GM19463 (cell line): Measurements from ENCODE around the gene GID4.
A peak's percentile ranks its signal among the peaks of the same experiment; 100 is the strongest.

ENCODE experiments used
- ATAC-seq: cut with Tn5 transposase; IDR thresholded peaks from one replicate; pipeline ENCODE4 v1.9.1; 2021; ENCODE audit warnings: mild to moderate bottlenecking, moderate library complexity; ENCODE audit not compliant: unreplicated experiment

GID4 gene

DNA sequence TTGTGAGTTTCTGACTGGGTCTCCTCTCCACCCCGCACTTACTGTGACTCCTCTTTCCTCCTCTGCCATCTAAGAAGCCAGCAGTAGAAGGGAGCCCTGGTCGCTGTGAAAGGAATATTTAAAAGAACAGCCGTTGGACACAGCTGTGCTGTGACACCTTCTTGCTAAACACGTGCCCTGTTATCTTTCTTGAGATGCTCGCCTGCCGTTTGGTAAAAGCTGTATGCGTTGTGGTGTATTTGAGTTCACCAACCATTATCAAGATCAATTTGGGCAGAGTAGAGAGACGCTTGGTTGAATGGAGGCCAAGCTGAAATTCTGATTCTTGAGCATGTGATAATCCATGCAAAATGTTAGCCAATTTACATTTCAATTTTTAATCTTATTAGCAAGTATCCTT, 3.8 kb downstream of the GID4 start:
- ATAC-seq: no peak

DNA sequence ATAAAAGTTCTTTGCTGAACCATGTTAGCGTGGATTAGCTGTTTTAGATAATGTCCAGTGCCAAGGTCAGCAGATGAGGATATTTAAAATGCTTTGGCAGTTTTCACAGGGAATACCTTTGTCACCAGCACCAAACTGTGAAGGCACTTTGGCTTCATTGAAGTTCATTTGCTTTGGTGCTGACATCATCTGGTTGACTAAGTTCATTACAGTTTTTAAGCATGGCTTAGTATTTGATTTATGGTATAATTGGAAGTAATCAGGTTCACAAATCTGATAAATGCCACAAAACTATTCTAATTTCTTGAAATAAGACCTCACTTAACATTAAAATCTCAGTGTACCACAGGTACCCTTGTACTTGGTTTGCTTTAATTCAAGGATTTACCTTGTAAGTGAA, 4.3 kb downstream of the GID4 start:
- no peak for ATAC-seq

DNA sequence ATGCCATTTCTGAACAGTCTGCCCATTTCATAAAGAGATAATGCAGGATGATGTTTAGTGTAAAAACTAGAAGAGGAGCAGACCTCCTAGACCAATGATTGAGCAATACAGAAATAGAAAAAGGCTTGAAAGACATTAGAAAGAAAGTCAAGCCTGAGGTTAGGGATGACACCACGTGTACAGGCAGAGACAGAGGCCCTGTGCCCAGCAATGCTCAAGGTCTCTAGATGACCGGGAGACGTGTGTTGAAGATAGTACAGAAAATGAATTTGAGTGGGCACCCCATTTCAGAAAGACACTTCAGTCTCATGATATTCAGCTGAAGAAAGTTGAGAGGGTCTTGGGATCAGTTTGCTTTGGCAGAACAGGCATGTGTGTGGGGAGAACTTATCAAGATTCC, 5.4 kb downstream of the GID4 start:
- ATAC-seq: no peak

DNA sequence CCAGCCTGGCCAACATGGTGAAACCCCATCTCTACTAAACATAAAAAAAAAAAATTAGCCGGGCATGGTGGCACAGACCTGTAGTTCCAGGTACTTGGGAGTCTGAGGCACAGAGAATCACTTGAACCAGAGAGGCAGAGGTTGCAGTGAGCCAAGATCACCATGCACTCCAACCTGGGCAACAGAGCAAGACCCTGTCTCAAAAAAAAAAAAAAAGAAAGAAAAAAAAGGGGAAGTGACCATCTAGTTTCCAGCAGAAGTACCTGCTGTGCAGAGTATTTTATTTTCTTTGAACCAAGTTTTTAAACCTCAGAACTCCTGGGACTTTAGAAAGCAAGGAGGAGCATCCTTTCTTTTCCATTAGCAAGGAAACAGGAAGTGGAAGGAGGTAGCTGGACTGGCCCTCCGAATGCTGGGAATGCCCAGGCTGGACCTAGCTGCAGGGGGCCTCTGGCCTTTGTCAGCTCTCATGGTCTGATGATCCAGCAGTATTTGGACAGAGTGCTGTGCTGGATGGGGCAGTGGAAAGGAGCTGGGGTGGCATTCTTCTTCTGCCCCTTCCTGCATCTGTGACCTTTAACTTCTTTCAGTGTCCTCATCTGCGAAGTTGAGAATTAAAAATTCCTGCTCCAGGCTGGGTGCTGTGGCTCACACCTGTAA, 6.6 kb downstream of the GID4 start:
- no peak for ATAC-seq

DNA sequence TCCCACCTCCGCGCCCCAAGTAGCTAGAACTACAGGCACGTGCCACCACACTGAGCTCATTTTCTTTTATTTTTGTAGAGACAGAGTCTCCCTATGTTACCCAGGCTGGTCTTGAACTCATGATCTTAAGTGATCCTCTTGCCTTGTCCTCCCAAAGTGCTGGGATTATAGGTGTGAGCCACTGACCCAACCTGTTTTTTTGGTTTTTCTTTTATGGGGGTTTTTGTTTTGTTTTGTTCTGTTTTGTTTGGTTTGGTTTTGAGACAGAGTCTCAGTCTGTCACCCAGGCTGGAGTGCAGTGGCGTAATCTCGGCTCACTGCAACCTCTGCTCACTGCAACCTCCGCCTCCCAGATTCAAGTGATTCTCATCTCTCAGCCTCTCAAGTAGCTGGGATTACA, 16.4 kb downstream of the GID4 start:
- ATAC-seq: no peak

DNA sequence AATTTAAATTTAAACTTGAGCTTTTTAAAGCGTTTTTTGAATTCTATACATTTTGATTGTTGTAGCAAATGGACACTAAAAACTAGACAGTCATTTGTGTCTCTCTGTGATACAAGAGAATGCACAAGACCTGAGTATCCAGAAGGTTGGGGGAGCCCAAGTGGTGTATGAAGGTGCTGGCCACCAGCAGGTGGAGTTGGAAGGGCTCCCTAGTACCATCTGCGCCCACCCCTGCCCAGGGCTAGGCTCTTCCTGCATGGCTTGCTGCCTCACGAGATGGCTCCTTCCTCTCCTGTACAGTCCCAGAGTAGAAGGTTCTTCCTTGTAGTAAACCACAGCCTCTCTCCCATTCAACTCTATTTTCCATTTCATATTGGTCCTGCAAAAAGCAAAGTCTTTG, 17.0 kb downstream of the GID4 start:
- ATAC-seq: no peak

DNA sequence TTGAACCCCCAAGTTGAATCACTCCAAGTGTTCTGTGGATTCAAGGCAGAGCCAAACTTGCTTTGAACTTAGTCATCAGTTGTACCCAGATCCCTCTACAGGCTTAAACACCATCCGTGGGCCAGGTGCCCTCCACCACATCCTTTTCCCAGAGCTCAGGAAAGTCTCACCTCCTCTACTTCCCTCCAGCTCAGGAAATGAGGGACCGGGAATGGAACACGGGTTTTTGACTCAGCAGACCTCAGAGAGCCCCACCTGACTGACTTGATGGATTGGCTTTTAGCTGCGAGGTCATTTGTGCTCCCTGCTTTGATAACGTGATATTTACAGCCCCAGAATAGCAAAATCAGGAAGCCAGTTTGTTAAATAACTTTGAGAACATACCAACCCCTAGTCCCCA, 20.1 kb downstream of the GID4 start:
- no peak for ATAC-seq

DNA sequence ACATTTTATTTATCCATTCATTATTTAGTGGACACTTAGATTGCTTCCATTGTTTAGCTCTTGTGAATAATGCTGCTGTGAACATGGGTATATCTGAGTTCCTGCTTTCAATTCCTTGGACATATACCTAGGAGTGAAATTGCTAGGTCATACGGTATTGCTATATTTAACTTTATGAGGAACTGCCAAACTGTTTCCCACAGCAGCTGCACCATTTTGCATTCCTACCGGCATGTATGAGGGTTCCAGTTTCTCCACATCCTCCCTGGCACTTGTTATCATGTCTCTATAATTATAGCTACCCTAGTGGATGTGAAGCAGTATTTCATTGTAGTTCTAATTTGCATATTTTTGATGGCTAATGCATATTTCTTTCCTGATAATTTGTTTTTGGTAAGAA, 24.8 kb downstream of the GID4 start:
- ATAC-seq: no peak

DNA sequence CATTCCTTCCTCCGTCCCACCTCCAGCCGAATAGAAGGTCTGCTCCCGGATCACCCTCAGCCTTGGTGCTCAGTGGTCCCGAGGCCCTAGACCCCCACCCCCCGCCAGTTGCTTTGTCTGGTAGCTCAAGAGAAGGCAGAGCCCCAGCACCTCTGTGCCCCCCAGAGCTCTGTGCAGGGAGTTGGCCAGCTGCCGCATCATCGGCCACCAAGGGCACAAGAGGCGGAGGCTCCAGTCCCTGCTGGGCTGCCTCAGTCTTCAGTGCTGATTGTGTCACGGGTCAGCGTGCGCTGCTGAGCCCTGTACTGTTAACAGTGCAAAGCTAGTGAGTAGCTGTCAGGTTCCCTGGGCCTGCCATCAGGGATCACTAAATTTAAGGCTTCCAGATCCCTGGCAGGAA, 26.3 kb downstream of the GID4 start:
- no peak for ATAC-seq

DNA sequence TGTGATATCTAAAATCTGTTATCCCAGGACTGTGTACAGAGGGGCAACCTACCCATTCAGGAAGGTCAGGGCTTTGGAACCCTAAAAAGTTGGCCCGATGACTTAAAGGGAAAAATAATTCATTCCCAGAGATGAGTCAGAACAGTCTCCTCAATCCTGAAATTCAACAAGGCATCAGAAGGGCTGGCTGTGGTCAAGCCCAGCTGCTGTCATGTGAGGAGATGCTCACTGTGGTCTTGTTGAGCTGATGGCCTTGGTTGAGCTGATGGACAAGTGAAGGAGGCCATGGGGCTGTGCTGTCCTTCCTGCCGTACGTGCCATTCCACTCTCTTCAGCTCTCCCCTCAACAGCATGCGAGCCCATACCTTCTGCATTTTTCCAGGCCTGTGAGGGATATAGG, 27.7 kb downstream of the GID4 start:
- no peak for ATAC-seq

DNA sequence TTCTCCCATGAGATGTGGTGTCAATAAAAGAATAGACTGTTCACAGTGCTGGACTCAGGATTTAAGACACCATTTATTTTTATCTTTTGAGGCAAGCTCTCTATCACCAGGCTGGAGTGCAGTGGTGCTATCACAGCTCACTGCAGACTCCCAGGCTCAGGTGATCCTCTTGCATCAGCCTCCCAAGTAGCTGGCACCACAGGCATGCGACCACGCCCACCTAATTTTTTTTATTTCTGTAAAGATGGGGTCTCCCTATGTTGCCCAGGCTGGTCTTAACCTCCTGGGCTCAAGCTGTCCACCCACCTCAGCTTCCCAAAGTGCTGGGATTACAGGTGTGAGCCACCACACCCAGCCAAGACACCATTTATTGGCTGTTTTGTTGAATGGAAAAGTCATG, 29.9 kb downstream of the GID4 start:
- no peak for ATAC-seq

DNA sequence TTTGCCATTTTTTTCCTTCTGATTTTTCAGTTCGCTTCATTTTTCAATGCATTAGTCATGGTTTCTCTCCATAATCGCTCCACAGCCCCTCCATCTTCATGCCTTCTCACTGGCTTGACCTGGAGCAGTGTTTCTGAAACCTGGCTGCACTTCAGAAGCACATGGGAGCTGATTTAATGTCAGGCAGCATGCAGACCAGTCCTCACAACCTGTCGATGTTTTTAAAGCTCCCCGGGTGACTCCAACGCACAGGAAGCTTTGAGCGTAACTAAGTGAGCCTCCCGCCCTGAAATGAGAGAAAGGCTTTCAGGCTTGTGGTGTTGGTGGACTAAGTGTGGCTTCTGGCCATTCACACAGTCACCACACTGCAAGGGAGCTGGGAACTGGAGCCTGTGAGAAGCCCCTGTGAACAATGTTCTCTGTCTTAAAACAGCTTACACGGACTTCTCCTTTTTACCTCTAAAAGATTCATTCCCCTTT, 31.7 kb downstream of the GID4 start:
- ATAC-seq: no peak

DNA sequence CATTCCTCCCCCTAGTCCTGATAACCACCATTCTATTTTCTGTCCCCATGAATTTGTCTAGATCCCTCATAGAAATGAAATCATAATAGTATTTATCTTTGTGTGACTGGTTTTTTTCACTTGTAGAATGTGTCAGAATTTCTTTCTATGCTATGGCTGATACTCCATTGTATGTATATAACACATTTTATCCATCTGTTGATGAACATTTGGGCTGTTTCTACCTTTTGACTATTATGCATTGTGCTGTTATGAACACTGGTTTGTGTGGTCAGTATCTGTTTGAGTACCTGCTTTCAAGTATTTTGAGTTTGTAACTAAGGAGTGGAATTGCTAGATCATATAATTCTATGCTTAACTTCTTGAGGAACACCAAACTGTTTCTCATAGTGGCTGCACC, 32.5 kb downstream of the GID4 start:
- no peak for ATAC-seq

DNA sequence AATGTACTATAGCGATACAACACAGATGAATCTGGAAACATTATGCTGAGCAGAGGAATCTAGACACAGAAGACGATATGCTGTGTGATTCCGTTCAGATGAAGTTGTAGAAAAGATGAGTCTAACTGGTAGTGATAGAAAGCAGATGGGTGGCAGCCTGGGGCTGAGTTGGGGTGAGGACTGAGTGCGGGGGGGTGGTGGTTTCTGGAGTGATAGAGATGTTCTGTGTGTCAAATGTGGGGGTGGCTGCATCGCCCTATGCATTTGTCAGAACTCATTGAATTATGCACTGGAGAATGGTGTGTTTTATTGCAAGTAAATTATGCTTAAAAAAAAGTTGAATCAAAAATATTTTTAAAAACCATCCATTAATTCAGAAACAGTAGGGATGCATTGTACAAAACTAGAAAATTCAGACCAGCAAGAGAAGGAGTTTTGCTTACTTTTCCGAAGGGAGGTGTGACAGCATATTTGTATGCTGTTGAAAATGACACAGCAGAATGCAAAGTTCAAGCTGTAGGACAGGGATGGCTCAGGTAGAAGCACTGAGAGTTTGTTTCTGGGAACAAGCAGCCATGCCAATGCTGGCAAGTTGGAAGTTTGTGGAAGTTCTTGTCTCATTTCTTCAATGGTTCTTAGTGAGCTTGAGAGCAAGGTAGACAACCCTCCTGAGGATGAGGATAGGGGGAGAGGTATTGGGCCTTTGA, 35.5 kb downstream of the GID4 start:
- ATAC-seq: no peak

DNA sequence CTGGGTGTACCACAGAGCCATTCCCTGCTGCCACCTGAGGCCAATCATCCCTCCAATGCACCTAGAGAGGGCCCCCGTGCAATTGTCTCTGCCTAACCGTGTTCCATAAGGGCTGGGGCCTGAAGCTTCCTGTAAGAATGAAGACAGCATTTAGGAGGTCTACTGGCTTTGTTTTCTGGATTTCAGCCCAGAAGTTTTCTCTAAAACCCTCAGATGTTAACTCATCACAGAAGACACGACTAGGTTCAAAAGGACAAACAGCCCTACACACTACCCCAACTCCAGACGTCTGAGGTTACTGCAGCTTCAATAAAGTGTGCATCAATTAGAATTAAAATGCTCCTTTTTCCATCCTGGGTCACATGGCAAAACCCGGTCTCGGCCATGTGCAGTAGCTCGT, 37.7 kb downstream of the GID4 start:
- ATAC-seq: no peak

DNA sequence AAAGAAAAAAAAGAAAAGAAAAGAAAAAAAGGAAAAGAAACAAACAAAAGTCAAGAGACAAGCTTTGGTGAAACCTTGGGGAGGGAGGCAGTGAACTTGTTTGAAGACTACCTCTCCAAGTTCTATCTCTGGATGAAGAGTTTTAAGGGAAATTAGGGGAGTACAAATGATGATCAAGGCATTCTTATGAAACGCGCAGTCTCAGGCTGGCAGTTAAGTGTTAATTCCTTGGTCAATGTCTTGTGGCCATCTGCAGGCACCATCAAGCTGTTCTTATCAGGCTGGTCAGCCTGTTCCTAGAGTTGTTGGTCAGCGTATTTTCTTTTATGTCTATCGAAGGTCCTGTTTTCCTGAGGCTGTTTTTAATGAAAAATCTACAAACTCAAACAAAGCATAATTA, 40.3 kb downstream of the GID4 start:
- no peak for ATAC-seq

DNA sequence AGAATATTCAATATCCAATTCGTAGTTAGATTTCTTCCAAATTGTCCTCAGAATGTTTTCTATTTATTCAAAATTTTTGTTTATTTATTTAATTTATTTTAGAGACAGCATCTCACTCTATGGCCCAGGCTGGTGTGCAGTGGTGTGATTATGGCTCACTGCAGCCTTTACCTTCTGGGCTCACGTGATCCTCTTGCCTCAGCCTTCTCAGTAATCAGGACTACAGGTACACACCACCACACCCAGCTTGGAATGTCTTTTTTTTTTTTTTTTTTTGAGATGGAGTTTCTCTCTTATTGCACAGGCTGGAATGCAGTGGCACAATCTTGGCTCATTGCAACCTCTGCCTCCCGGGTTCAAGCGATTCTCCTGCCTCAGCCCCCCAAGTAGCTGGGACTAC, 45.0 kb downstream of the GID4 start:
- no peak for ATAC-seq

DNA sequence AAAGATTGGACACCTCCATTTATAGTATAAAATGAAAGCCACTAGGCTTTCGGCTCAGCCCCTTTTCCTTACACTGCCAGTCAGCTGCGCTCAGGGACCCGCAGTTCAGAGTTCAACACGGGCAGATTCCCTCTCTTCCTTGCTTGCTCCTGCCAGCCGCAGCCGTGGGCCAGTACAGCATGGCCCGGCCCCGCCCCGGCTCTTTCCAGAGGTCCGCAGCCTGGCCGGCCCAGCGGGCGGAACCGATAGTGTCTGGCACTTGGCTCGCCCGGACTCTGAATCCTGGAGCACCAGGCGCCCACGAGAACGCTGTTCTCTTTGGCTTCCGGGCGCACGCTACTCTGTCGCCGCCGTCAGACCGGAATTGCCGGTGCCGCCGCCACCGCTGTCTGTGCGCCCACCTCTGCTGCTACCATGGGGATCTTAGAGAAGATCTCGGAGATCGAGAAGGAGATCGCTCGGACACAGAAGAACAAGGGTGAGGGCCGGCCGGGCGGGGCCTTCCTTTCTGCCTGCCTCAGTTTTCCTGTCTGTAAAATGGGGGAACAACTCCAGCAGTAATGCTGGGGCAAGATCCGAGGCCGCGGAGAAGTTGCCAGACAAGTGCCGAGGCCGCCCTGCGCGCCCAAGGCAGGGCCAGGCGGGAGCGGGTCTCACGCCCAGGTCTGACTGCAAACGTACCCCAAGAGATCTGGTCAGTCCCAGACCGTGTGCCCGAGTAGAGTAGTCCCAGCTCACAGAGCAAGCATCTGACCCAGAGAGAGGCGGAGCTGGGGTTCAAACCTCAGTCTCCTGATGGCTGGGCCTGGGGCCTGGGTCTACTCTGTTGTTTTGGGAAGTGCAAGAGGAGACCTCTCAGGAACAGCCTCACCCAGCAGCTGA, 48.6 kb downstream of the GID4 start, which contains the start of gene DRG2:
Gene DRG2 (plus strand): TSS at position 339 of the 882 bp plus-strand sequence. CDS start 76 bp downstream, at position 415.
- ATAC-seq: peak; percentile 77

DNA sequence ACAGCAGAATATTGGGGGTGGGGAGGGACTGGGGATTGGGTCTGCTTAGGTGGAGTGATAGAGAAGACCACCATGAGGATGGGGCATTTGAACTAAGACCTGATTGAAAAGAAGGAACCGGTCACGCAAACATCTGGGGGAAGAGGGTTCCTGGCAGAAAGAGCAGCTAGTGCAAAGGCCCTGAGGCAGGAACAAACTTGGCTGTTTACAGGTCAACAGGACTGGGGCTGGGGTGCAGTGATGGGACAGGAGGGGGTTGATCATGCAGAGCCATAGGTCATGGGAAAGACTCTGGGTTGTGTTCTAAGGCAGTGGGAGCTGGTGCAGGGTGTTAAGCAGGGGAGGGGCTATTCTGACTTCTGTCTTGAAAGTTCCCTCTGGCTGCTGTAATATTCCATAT, 50.4 kb downstream of the GID4 start:
- no peak for ATAC-seq

DNA sequence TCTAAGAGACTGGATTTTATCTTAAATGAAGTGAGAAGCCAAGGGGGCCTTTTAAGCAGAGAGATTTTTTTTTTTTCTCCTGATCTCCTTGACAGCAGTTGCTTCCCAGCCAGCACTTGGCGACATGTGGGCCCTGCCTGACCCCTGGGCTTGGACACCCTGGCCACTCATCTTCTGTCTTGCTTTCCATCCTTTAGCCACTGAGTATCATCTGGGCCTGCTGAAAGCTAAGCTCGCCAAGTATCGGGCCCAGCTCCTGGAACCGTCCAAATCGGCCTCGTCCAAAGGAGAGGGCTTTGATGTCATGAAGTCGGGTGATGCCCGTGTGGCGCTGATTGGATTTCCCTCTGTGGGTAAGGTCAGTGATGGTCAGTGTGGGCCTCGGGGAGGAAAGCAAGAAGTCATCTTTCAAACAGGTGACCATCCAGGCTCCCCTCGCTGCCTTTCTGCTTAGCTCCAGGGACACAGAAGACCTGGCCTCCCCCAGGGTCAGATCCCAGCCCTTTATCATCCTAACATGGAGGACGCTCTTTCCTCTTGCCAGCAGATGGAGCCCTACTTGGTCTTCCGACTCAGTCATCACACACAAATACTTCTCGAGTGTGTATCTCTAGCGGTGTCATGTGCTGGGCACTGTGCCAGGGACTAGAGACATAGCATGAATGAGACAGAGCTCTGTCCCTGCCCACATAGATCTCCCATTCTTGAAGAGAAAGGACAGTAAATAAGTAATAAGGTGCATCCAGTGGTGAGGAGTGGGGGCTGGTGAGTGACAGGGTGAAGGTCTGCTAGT, 54.6 kb downstream of the GID4 start:
- ATAC-seq: no peak

DNA sequence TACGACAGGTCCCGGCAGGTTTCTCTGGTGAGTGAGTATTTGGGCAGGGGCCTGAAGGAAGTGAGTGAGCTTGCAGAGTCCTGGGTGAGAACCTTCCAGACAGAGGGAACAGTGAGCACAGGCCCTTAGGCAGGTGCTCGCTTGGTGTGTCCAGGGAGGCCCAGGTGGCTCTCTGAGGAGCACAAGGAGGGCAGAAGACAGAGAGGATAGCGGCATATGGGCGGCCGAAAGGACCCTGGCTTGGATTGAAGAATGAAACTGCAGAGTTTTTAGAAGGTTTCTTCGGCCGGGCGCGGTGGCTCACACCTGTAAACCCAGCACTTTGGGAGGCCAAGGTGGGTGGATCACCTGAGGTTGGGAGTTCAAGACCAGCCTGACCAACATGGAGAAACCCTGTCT, 55.2 kb downstream of the GID4 start:
- no peak for ATAC-seq
